Neuronal stem cell (in vitro differentiated cells): ENCODE results near the gene HSFX2. TPM values are rescaled to one million over a fixed set of nuclear protein-coding genes. Genes with fewer than 3 reads are reported as not detected.
"Not testable (repeated sequence)": the region's sequence is repeated elsewhere in the genome, so short reads cannot be mapped to it uniquely, and the experiment has no call there.

Experiments used
- DNase-seq: peaks from one replicate; pipeline ENCODE4 v3.0.0-alpha.2; 2013; ENCODE audit warnings: low spot score
- H2AFZ ChIP-seq: one replicate; pipeline ENCODE4 v1.6.1; 2013; ENCODE audit warnings: mild to moderate bottlenecking, low read length, inconsistent platforms
- H2AK5ac ChIP-seq: 2 replicates; pipeline ENCODE4 v1.6.1; 2013; ENCODE audit warnings: low read depth, mild to moderate bottlenecking, inconsistent platforms, low read length, moderate library complexity, mixed read lengths
- H2BK120ac ChIP-seq: 2 replicates; pipeline ENCODE4 v1.6.1; 2013; ENCODE audit warnings: low read depth, mild to moderate bottlenecking, inconsistent platforms, low read length, moderate library complexity, mixed read lengths
- H2BK12ac ChIP-seq: one replicate; pipeline ENCODE4 v1.6.1; 2013; ENCODE audit warnings: low read length, inconsistent platforms
- H2BK15ac ChIP-seq: 2 replicates; pipeline ENCODE4 v1.6.1; 2013; ENCODE audit warnings: mild to moderate bottlenecking, low read length, inconsistent platforms, mixed read lengths
- H2BK5ac ChIP-seq: one replicate; pipeline ENCODE4 v1.6.1; 2013; ENCODE audit warnings: inconsistent platforms, mild to moderate bottlenecking, low read length, moderate library complexity
- H3K14ac ChIP-seq: one replicate; pipeline ENCODE4 v1.6.1; 2013; ENCODE audit warnings: low read length, inconsistent platforms
- H3K18ac ChIP-seq: 2 replicates; pipeline ENCODE4 v1.6.1; 2013; ENCODE audit warnings: low read length, inconsistent platforms
- H3K23ac ChIP-seq: 2 replicates; pipeline ENCODE4 v1.6.1; 2013; ENCODE audit warnings: low read depth, mild to moderate bottlenecking, mixed read lengths, low read length, inconsistent platforms; ENCODE audit not compliant: poor library complexity
- H3K27ac ChIP-seq: replicated peaks from 3 replicates; pipeline ENCODE4 v1.5.1; 2013; ENCODE audit warnings: low read length, inconsistent platforms
- H3K27me3 ChIP-seq, 3 experiments: 2 replicates each; pipeline ENCODE4 v1.6.1; 2013; ENCODE audit warnings: low read length in 3 of 3, mild to moderate bottlenecking in 2 of 3, inconsistent platforms in 1 of 3, low read depth in 1 of 3, mixed read lengths in 1 of 3, moderate library complexity in 1 of 3; ENCODE audit not compliant: control insufficient read depth in 3 of 3, insufficient read depth in 3 of 3
- H3K36me3 ChIP-seq, 2 donors: replicated peaks in 1 of 2; 2 replicates each; pipeline ENCODE4 v1.6.1; 2013; ENCODE audit warnings: low read length in 2 of 2; ENCODE audit not compliant: control insufficient read depth in 2 of 2, insufficient read depth in 2 of 2
- H3K4ac ChIP-seq: 2 replicates; pipeline ENCODE4 v1.6.1; 2013; ENCODE audit warnings: inconsistent platforms, mild to moderate bottlenecking, low read length, moderate library complexity
- H3K4me1 ChIP-seq, 2 donors: 1 replicate in 1 of 2; 2 replicates in 1 of 2; pipeline ENCODE4 v1.6.1; 2013; ENCODE audit warnings: low read length in 2 of 2, low read depth in 1 of 2; ENCODE audit not compliant: control insufficient read depth in 2 of 2, insufficient read depth in 1 of 2
- H3K4me2 ChIP-seq: one replicate; pipeline ENCODE4 v1.6.1; 2013; ENCODE audit warnings: mild to moderate bottlenecking, low read length, inconsistent platforms; ENCODE audit not compliant: insufficient read depth, poor library complexity, severe bottlenecking
- H3K4me3 ChIP-seq, 2 donors: 2 replicates each; pipeline ENCODE4 v1.5.1; 2013; ENCODE audit warnings: low read length in 2 of 2, mild to moderate bottlenecking in 2 of 2, inconsistent platforms in 1 of 2, moderate library complexity in 1 of 2
- H3K79me1 ChIP-seq: one replicate; pipeline ENCODE4 v1.6.1; 2013; ENCODE audit warnings: low read depth, mild to moderate bottlenecking, inconsistent platforms, low read length, moderate library complexity
- H3K9ac ChIP-seq: one replicate; pipeline ENCODE4 v1.6.1; 2013; ENCODE audit warnings: mild to moderate bottlenecking, low read depth, low read length, inconsistent platforms; ENCODE audit not compliant: poor library complexity
- H3K9me3 ChIP-seq, 2 donors: replicated peaks in 1 of 2; 2 replicates each; pipeline versions ENCODE3 to v1.6.1; 2013; ENCODE audit warnings: low read length in 2 of 2, mild to moderate bottlenecking in 2 of 2, inconsistent platforms in 1 of 2, low read depth in 1 of 2, mixed read lengths in 1 of 2, moderate library complexity in 1 of 2; ENCODE audit not compliant: control insufficient read depth in 2 of 2, insufficient read depth in 1 of 2
- H4K8ac ChIP-seq: one replicate; pipeline ENCODE4 v1.6.1; 2013; ENCODE audit warnings: low read depth, mild to moderate bottlenecking, inconsistent platforms, low read length, moderate library complexity
- H4K91ac ChIP-seq: one replicate; pipeline ENCODE4 v1.6.1; 2013; ENCODE audit warnings: low read length, low read depth, mild to moderate bottlenecking, inconsistent platforms; ENCODE audit not compliant: poor library complexity
- WGBS, 2 donors: extraction: QIAGEN DNeasy Blood & Tissue Kit; methylation state at CpG; one replicate each; pipeline ENCODE4 v1.1.7; 2013; ENCODE audit warnings: missing lambda C conversion rate in 2 of 2, mixed read lengths in 1 of 2; ENCODE audit not compliant: insufficient read length in 2 of 2, insufficient replicate concordance in 1 of 2; ENCODE audit errors: extremely low coverage in 2 of 2; 5-methylcytosine and 5-hydroxymethylcytosine counted together
- polyA plus RNA-seq, 2 experiments: library from polyadenylated mRNA; stranded (reverse); fragments of 200-250 nt; gene quantifications; one replicate each; pipeline ENCODE4 v1.2.3, GENCODE V29; 2013

Gene HSFX2, protein sequence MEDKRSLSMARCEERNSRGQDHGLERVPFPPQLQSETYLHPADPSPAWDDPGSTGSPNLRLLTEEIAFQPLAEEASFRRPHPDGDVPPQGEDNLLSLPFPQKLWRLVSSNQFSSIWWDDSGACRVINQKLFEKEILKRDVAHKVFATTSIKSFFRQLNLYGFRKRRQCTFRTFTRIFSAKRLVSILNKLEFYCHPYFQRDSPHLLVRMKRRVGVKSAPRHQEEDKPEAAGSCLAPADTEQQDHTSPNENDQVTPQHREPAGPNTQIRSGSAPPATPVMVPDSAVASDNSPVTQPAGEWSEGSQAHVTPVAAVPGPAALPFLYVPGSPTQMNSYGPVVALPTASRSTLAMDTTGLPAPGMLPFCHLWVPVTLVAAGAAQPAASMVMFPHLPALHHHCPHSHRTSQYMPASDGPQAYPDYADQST
- 0.14 TPM for polyA plus RNA-seq (2013, experiment 1 of 2)
- polyA plus RNA-seq (2013, experiment 2 of 2): 0.40 TPM

DNA sequence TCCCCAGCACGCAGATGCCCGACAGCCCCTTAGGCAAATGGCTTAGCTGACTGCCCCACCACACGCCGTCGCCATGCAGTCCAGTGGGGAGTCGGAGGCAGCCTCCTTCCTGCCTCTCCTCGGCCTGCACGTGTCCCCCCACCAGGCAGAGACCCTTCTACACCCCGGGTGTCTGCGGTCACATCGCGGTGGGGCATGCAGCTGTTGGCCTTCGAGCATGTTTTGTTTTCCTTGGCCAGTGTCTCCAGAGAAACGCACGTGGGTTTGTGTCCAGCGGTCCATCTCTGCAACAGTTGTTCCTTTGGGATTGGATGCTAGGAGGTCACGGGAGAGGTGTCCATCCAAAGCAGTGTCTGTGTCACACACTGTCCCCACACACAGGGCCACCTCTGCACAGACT lies at the start of gene HSFX2:
TSS of gene HSFX2 (minus strand) at position 101 of the 400 bp plus-strand sequence. CDS start 614 bp downstream, outside the sequence.
- not testable (repeated sequence) for H3K4me2 ChIP-seq, H3K27me3 ChIP-seq, H3K23ac ChIP-seq, H2BK5ac ChIP-seq, H3K79me1 ChIP-seq, H3K14ac ChIP-seq, H2AFZ ChIP-seq, H4K8ac ChIP-seq, H3K18ac ChIP-seq, H2BK15ac ChIP-seq, H3K9ac ChIP-seq, H2AK5ac ChIP-seq, H2BK12ac ChIP-seq, H3K4me3 ChIP-seq, H4K91ac ChIP-seq, DNase-seq, H3K36me3 ChIP-seq, H3K4me1 ChIP-seq, H3K4ac ChIP-seq, H3K9me3 ChIP-seq, H2BK120ac ChIP-seq, H3K27ac ChIP-seq
- no CpG with 5 or more reads among the region's 17 CpGs for WGBS, 2 donors

DNA sequence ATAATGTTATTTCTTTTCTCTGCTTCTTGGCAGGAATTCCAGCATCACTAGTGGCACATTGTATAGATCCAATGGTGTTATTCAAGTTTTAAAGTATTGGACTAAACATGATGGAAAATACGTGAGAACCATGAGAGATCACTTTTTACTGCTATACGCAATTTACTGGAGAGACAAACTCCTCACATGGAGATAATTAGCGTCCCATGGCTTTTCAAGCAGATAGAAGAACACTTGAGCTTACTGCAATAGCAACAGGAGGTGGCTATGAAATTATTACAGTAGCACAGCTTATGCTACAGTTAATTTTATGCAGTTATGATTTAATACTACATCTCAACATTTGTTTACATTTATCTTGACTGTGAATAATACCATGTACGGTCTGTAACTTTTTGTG lies 48.4 kb upstream of the HSFX2 start:
- H3K27ac ChIP-seq: no peak overlapping the region
- no peak overlapping the region for H3K14ac ChIP-seq
- no peak overlapping the region for H2BK15ac ChIP-seq
- WGBS, 2 donors: no CpG with 5 or more reads among the region's 4 CpGs
- H2AK5ac ChIP-seq: no peak overlapping the region
- H2BK120ac ChIP-seq: no peak overlapping the region
- H3K36me3 ChIP-seq: no peaks in the 10 kb centered on the region
- H3K4me1 ChIP-seq: no peaks in the 10 kb centered on the region
- no peak for DNase-seq
- no peak overlapping the region for H3K4ac ChIP-seq
- H3K4me2 ChIP-seq: no peak overlapping the region
- H3K27me3 ChIP-seq: peaks cover 0 to 35% (median 0%) of the 10 kb centered on the region in 3 experiments
- no peak overlapping the region for H3K18ac ChIP-seq
- no peak overlapping the region for H2AFZ ChIP-seq
- H2BK5ac ChIP-seq: no peak overlapping the region
- H3K79me1 ChIP-seq: no peaks in the 10 kb centered on the region
- no peak overlapping the region for H4K91ac ChIP-seq
- H3K4me3 ChIP-seq: no peak overlapping the region
- H2BK12ac ChIP-seq: no peak overlapping the region
- H4K8ac ChIP-seq: no peak overlapping the region
- H3K23ac ChIP-seq: no peak overlapping the region
- H3K9me3 ChIP-seq: no peaks in the 10 kb centered on the region
- H3K9ac ChIP-seq: no peak overlapping the region

DNA sequence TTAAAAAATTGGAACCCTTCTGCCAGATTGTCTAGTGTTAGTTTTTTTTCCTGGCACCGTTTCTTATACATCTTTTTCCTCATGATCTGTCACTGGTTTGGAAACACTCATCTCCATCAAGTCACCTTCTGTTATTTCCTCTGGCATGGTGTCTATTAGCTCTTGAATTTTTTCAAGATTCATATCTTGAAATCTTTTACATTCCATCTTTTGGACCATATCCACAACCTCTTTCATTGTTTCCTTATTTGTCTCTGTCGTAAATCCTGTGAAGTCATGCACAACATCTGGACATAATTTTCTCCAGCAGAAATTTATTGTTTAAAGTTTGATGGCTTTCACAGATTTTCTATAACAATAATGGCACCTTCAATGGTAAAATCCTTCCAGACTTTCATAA lies 46.7 kb upstream of the HSFX2 start:
- Histone ChIP-seq H3K27me3 (peaks cover 0 to 36% (median 0%) of the 10 kb centered on the region in 3 experiments), H4K8ac (no peak overlapping the region), H3K36me3 (no peaks in the 10 kb centered on the region), H3K4ac (no peak overlapping the region), H3K79me1 (no peaks in the 10 kb centered on the region), H3K27ac (no peak overlapping the region), H3K4me2 (no peak overlapping the region), H3K18ac (no peak overlapping the region), H2BK12ac (no peak overlapping the region), H2BK15ac (no peak overlapping the region), H3K23ac (no peak overlapping the region), H3K9me3 (no peaks in the 10 kb centered on the region), H2AK5ac (no peak overlapping the region), H3K4me3 (no peak overlapping the region), H2BK5ac (no peak overlapping the region), H3K4me1 (no peaks in the 10 kb centered on the region), H3K14ac (no peak overlapping the region), H2BK120ac (no peak overlapping the region), H2AFZ (no peak overlapping the region), H3K9ac (no peak overlapping the region), H4K91ac (no peak overlapping the region)
- no CpG with 5 or more reads among the region's 2 CpGs for WGBS, 2 donors
- DNase-seq: no peak

DNA sequence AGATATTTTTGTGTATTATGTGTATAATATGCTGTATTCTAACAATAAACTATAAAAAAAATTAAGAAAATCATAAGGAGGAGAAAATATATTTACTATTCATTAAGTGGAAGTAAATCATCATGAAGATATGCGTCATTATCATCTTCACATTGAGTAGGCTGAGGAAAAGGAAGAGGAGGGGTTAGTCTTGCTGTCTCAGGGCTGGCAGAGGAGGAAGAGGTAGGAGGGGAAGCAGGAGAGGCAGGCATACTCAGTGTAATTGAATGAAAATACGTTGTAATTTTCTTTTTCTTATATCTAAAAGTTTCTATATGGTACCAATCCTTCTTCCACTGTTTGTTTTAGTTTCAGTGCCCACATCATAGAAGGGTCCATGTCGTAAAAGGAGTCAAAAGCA lies 46.3 kb upstream of the HSFX2 start:
- no peak overlapping the region for H4K91ac ChIP-seq
- no peak overlapping the region for H2AFZ ChIP-seq
- no peaks in the 10 kb centered on the region for H3K79me1 ChIP-seq
- no peak overlapping the region for H3K18ac ChIP-seq
- no peak for DNase-seq
- no peak overlapping the region for H4K8ac ChIP-seq
- H3K9ac ChIP-seq: no peak overlapping the region
- peaks cover 0 to 36% (median 0%) of the 10 kb centered on the region in 3 experiments for H3K27me3 ChIP-seq
- no peaks in the 10 kb centered on the region for H3K4me1 ChIP-seq
- no peak overlapping the region for H2BK15ac ChIP-seq
- no peaks in the 10 kb centered on the region for H3K9me3 ChIP-seq
- WGBS, 2 donors: no CpG with 5 or more reads among the region's 3 CpGs
- no peak overlapping the region for H3K27ac ChIP-seq
- H3K36me3 ChIP-seq: no peaks in the 10 kb centered on the region
- H3K4ac ChIP-seq: no peak overlapping the region
- H3K4me2 ChIP-seq: no peak overlapping the region
- no peak overlapping the region for H2BK12ac ChIP-seq
- no peak overlapping the region for H2AK5ac ChIP-seq
- H3K14ac ChIP-seq: no peak overlapping the region
- H2BK5ac ChIP-seq: no peak overlapping the region
- H2BK120ac ChIP-seq: no peak overlapping the region
- H3K23ac ChIP-seq: no peak overlapping the region
- H3K4me3 ChIP-seq: no peak overlapping the region
